ENCODE data around the gene GRK6. TPM values are rescaled to one million over a fixed set of nuclear protein-coding genes. Genes with fewer than 3 reads are reported as not detected.

Gene GRK6
- total and polyA plus RNA-seq, 9 of the 15 experiments (the other 6 are each of a cell fraction or from before 2014, with no cell fraction given), result 0.63 to 122 (median 44.5) TPM

- TF ChIP-seq FOXK1 (CRISPR knock-in tag; IDR thresholded peaks at IDR 0.05; ENCODE audit: borderline replicate concordance), result peak; percentile 76; the same call in 1 of the 2 replicates
- TF ChIP-seq FOXA3 (CRISPR knock-in tag; conservative IDR thresholded peaks at IDR 0.05 in 1 of 2, IDR thresholded peaks at IDR 0.05 in 1 of 2), result no peak
- TF ChIP-seq ZEB2 (IDR thresholded peaks at IDR 0.05), result no peak
- no peak for TF ChIP-seq E2F8 (IDR thresholded peaks at IDR 0.05; ENCODE audit: low read depth, partially characterized antibody)
- peak; percentile 96 for TF ChIP-seq PKNOX1 (IDR thresholded peaks at IDR 0.05)
- peak; percentile 91 for TF ChIP-seq SP1 (CRISPR knock-in tag; IDR thresholded peaks at IDR 0.05)
- TF ChIP-seq ZC3H4 (CRISPR knock-in tag; IDR thresholded peaks at IDR 0.05; ENCODE audit: borderline replicate concordance), result no peak
- no peak for TF ChIP-seq RBM17 (IDR thresholded peaks at IDR 0.05; ENCODE audit: borderline replicate concordance, low read depth, low read length)
- TF ChIP-seq ZNF780A (CRISPR knock-in tag; IDR thresholded peaks at IDR 0.05), result no peak
- no peak for TF ChIP-seq SRSF1 (IDR thresholded peaks at IDR 0.05; ENCODE audit: low read depth, low read length)
- no peak for TF ChIP-seq RAD21 (CRISPR knock-in tag; conservative IDR thresholded peaks at IDR 0.05 in 1 of 2, IDR thresholded peaks at IDR 0.05 in 1 of 2)
- TF ChIP-seq MTA1 (IDR thresholded peaks at IDR 0.05; ENCODE audit: borderline replicate concordance), result no peak
- TF ChIP-seq ZNF184 (CRISPR knock-in tag; IDR thresholded peaks at IDR 0.05), result no peak
- TF ChIP-seq TCF3 (CRISPR knock-in tag; IDR thresholded peaks at IDR 0.05), result no peak
- TF ChIP-seq ZNF766 (CRISPR knock-in tag; conservative IDR thresholded peaks at IDR 0.05), result no peak
- TF ChIP-seq ZNF282 (CRISPR knock-in tag; IDR thresholded peaks at IDR 0.05), result no peak
- TF ChIP-seq ZNF384 (IDR thresholded peaks at IDR 0.05; ENCODE audit: low read depth, low read length), result no peak
- TF ChIP-seq PML (IDR thresholded peaks at IDR 0.05; ENCODE audit: low read length), result no peak
- peak; percentile 93 to 100 for TF ChIP-seq RCOR1 (IDR thresholded peaks at IDR 0.05; ENCODE audit: borderline replicate concordance in 1 of 2, low read depth in 2 of 2, low read length in 2 of 2)
- TF ChIP-seq ZNF57 (CRISPR knock-in tag; IDR thresholded peaks at IDR 0.05), result no peak
- peak; percentile 63; the same call in 1 of the 2 replicates for TF ChIP-seq MBD2 (IDR thresholded peaks at IDR 0.05; ENCODE audit: borderline replicate concordance, low read depth)
- TF ChIP-seq ZBTB33 (CRISPR knock-in tag; IDR thresholded peaks at IDR 0.05), result 0 out of 2 replicates have a peak, but pooled peaks have one; percentile 30
- no peak for TF ChIP-seq ZNF316 (IDR thresholded peaks at IDR 0.05)
Measured at GRCh38 chr5:177456976-177457851, 30.7 kb downstream of the GRK6 start (continued).

All from K562 (cell line).